ENCODE data around the gene SFXN5. TPM values are rescaled to one million over a fixed set of nuclear protein-coding genes. Genes with fewer than 3 reads are reported as not detected.
"Not testable (repeated sequence)": the region's sequence is repeated elsewhere in the genome, so short reads cannot be mapped to it uniquely, and the experiment has no call there.

The SFXN5 gene
- total RNA-seq, 1 donor from 2014 or later = 13.1 TPM

GRCh38 chr2:72908741-72909140 is 162.8 kb downstream of the SFXN5 start:
- H3K27ac ChIP-seq = no peak overlapping the region
- no peak for TF ChIP-seq CTCF (IDR thresholded peaks at IDR 0.05)
- H3K36me3 ChIP-seq = no peaks in the 10 kb centered on the region
- H3K9me3 ChIP-seq = no peaks in the 10 kb centered on the region
- peaks cover 95% of the 10 kb centered on the region for H3K27me3 ChIP-seq
- no peak overlapping the region for H3K4me3 ChIP-seq
- intact Hi-C loops (cut with DNase I) = no loop called here
- no peaks in the 10 kb centered on the region for H3K4me1 ChIP-seq
- no peak for ATAC-seq
- no peak for DNase-seq

GRCh38 chr2:72907369-72907768 is 164.1 kb downstream of the SFXN5 start:
- ATAC-seq; intact Hi-C loops (cut with DNase I); DNase-seq: not testable (repeated sequence)

GRCh38 chr2:72901426-72901825 is 170.1 kb downstream of the SFXN5 start:
- no peak for TF ChIP-seq CTCF (IDR thresholded peaks at IDR 0.05)
- Histone ChIP-seq H3K9me3 (no peaks in the 10 kb centered on the region), H3K4me3 (no peak overlapping the region), H3K36me3 (no peaks in the 10 kb centered on the region), H3K27ac (no peak overlapping the region), H3K4me1 (no peaks in the 10 kb centered on the region), H3K27me3 (peaks cover 35% of the 10 kb centered on the region)
- ATAC-seq (no peak), DNase-seq (no peak)
- intact Hi-C loops (cut with DNase I) = no loop called here

More at GRCh38 chr2:72907369-72907768, 164.1 kb downstream of the SFXN5 start:
- H3K36me3 ChIP-seq, H3K27ac ChIP-seq, H3K4me3 ChIP-seq, H3K9me3 ChIP-seq, H3K4me1 ChIP-seq: not testable (repeated sequence)
- peaks cover 90% of the 10 kb centered on the region for H3K27me3 ChIP-seq

GRCh38 chr2:72900191-72900825 is 171.2 kb downstream of the SFXN5 start:
- H3K4me3 ChIP-seq = no peak overlapping the region
- H3K27me3 ChIP-seq = peaks cover 26% of the 10 kb centered on the region

GRCh38 chr2:72898585-72898906 is 173.0 kb downstream of the SFXN5 start:
- DNase-seq (no peak), ATAC-seq (no peak)
- peaks cover 27% of the 10 kb centered on the region for H3K27me3 ChIP-seq
- H3K36me3 ChIP-seq = no peaks in the 10 kb centered on the region
- H3K4me3 ChIP-seq = no peak overlapping the region
- TF ChIP-seq CTCF (IDR thresholded peaks at IDR 0.05) = no peak
- intact Hi-C loops (cut with DNase I) = loop anchor here (10.0 kb wide), 1 partner anchor 266 kb away; no protein-coding TSS in a partner anchor
- H3K9me3 ChIP-seq = no peaks in the 10 kb centered on the region
- no peak overlapping the region for H3K27ac ChIP-seq
- H3K4me1 ChIP-seq = peaks cover 9% of the 10 kb centered on the region

More at GRCh38 chr2:72900191-72900825, 171.2 kb downstream of the SFXN5 start:
- no peak for ATAC-seq
- DNase-seq = no peak
- no peak for TF ChIP-seq CTCF (IDR thresholded peaks at IDR 0.05)
- H3K9me3 ChIP-seq = no peaks in the 10 kb centered on the region
- peaks cover 8% of the 10 kb centered on the region for H3K4me1 ChIP-seq
- intact Hi-C loops (cut with DNase I) = no loop called here
- H3K36me3 ChIP-seq = no peaks in the 10 kb centered on the region
- H3K27ac ChIP-seq = no peak overlapping the region

- ATAC-seq (no peak), DNase-seq (no peak)
- Histone ChIP-seq H3K27me3 (peaks cover 23% of the 10 kb centered on the region), H3K27ac (no peak overlapping the region), H3K36me3 (no peaks in the 10 kb centered on the region), H3K4me1 (peaks cover 9% of the 10 kb centered on the region), H3K4me3 (no peak overlapping the region), H3K9me3 (no peaks in the 10 kb centered on the region)
- no peak for TF ChIP-seq CTCF (IDR thresholded peaks at IDR 0.05)
- intact Hi-C loops (cut with DNase I) = loop anchor here (10.0 kb wide), 1 partner anchor 267 kb away; no protein-coding TSS in a partner anchor
Measured at GRCh38 chr2:72897785-72898584, 173.5 kb downstream of the SFXN5 start.
